K562 (cell line): Measurements from ENCODE around the gene FKRP. TPM values are rescaled to one million over a fixed set of nuclear protein-coding genes. Genes with fewer than 3 reads are reported as not detected.

Source experiments
- BCL6 ChIP-seq: fragments of 250-450 bp; sonication (Bioruptor Pico); IDR thresholded peaks from 2 replicates; pipeline ENCODE4 v1.4.0; 2020
- FOXJ3 ChIP-seq: sonication (generic); formaldehyde crosslinking; IDR thresholded peaks from 2 replicates; pipeline ENCODE4 v1.4.0; 2020; ENCODE audit warnings: mild to moderate bottlenecking, missing genetic modification reagents
- HLTF ChIP-seq: fragments of 450-650 bp; IDR thresholded peaks from 2 replicates; pipeline ENCODE4 v1.6.1; 2016
- MCM3 ChIP-seq: fragments of 450-650 bp; IDR thresholded peaks from 2 replicates; pipeline ENCODE4 v1.6.1; 2016
- PHB2 ChIP-seq: fragments of 450-650 bp; IDR thresholded peaks from 2 replicates; pipeline ENCODE4 v1.6.1; 2017; ENCODE audit warnings: low read depth
- TAF7 ChIP-seq: fragments of 450-650 bp; IDR thresholded peaks from 2 replicates; pipeline ENCODE4 v1.6.1; 2016; ENCODE audit warnings: missing genetic modification characterization, missing compliant biosample characterization
- TARDBP ChIP-seq: fragments of 450-650 bp; IDR thresholded peaks from 2 replicates; pipeline ENCODE4 v1.6.1; 2016
- ZNF239 ChIP-seq: fragments of 250-450 bp; sonication (Bioruptor Pico); IDR thresholded peaks from 2 replicates; pipeline ENCODE4 v1.4.0; 2020; ENCODE audit warnings: mild to moderate bottlenecking
- polyA plus RNA-seq, 8 experiments: library from polyadenylated mRNA; depleted of rRNA in 4 of 8; stranded (reverse) in 5 of 8; unstranded in 3 of 8; fragments of >200 nt; fragmentation: Nextera tagmentation in 2 of 8; fragmentation: Illumina TruSeq in 1 of 8; extraction: Ambion mirVana in 2 of 8; extraction: Trizol in 1 of 8; gene quantifications; 2 replicates each; pipeline versions ENCODE4 v1.2.1 to v1.2.3, GENCODE V29; 2011 to 2014; ENCODE audit warnings: inconsistent platforms in 1 of 8, missing spikeins in 1 of 8
- total RNA-seq, 7 experiments: library from RNA; depleted of rRNA in 6 of 7; stranded (reverse); fragments of >200 nt in 6 of 7; fragmentation: Illumina TruSeq in 2 of 7; extraction: Trizol in 2 of 7; gene quantifications; 2 replicates each; pipeline versions ENCODE4 v1.2.1 to v1.2.3, GENCODE V29; 2011 to 2021; ENCODE audit warnings: low replicate concordance in 1 of 7
- TF ChIP-seq, protein P1 (sequence below): IDR thresholded peaks from 2 replicates; pipeline ENCODE4 v1.6.1; 2012; ENCODE audit warnings: low read depth, low read length, improper control_type of control experiment, borderline replicate concordance
- TF ChIP-seq, protein P2 (sequence below): fragments of 450-650 bp; IDR thresholded peaks from one replicate; pipeline ENCODE4 v1.6.1; 2018; ENCODE audit warnings: mild to moderate bottlenecking, moderate library complexity; ENCODE audit not compliant: partially characterized antibody
- TF ChIP-seq, protein P3 (sequence below): sonication (generic); formaldehyde crosslinking; IDR thresholded peaks from 2 replicates; pipeline ENCODE4 v1.8.1; 2023; ENCODE audit warnings: mild to moderate bottlenecking, missing genetic modification reagents

The FKRP gene
- total and polyA plus RNA-seq, 9 of the 15 experiments (the other 6 are each of a cell fraction or from before 2014, with no cell fraction given), result 0.68 to 16.1 (median 6.5) TPM

DNA sequence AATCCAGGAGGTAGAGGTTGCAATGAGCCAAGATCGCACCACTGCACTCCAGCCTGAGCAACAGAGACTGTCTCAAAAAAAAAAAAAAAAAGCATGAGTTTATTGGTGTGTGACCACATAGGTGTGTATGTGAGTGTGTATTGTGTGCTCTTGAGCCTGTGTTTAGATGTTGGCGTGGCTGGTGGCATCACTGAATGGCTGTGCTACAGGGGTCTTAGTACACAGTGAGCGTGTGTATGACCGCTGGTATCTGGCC lies 40.1 kb downstream of the FKRP start (continued):
- TF ChIP-seq HLTF (0 out of 2 replicates have a peak, but pooled peaks have one; percentile 63), TAF7 (tag) (no peak), BCL6 (CRISPR knock-in tag) (no peak), FOXJ3 (no peak), PHB2 (no peak), TARDBP (no peak), ZNF239 (CRISPR knock-in tag) (no peak), MCM3 (no peak)
- TF ChIP-seq, protein P1, sequence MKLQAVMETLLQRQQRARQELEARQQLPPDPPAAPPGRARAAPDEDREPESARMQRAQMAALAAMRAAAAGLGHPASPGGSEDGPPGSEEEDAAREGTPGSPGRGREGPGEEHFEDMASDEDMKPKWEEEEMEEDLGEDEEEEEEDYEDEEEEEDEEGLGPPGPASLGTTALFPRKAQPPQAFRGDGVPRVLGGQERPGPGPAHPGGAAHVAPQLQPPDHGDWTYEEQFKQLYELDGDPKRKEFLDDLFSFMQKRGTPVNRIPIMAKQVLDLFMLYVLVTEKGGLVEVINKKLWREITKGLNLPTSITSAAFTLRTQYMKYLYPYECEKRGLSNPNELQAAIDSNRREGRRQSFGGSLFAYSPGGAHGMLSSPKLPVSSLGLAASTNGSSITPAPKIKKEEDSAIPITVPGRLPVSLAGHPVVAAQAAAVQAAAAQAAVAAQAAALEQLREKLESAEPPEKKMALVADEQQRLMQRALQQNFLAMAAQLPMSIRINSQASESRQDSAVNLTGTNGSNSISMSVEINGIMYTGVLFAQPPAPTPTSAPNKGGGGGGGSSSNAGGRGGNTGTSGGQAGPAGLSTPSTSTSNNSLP, result no peak
- TF ChIP-seq, protein P2, sequence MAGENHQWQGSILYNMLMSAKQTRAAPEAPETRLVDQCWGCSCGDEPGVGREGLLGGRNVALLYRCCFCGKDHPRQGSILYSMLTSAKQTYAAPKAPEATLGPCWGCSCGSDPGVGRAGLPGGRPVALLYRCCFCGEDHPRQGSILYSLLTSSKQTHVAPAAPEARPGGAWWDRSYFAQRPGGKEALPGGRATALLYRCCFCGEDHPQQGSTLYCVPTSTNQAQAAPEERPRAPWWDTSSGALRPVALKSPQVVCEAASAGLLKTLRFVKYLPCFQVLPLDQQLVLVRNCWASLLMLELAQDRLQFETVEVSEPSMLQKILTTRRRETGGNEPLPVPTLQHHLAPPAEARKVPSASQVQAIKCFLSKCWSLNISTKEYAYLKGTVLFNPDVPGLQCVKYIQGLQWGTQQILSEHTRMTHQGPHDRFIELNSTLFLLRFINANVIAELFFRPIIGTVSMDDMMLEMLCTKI, result no peak
- TF ChIP-seq, protein P3, sequence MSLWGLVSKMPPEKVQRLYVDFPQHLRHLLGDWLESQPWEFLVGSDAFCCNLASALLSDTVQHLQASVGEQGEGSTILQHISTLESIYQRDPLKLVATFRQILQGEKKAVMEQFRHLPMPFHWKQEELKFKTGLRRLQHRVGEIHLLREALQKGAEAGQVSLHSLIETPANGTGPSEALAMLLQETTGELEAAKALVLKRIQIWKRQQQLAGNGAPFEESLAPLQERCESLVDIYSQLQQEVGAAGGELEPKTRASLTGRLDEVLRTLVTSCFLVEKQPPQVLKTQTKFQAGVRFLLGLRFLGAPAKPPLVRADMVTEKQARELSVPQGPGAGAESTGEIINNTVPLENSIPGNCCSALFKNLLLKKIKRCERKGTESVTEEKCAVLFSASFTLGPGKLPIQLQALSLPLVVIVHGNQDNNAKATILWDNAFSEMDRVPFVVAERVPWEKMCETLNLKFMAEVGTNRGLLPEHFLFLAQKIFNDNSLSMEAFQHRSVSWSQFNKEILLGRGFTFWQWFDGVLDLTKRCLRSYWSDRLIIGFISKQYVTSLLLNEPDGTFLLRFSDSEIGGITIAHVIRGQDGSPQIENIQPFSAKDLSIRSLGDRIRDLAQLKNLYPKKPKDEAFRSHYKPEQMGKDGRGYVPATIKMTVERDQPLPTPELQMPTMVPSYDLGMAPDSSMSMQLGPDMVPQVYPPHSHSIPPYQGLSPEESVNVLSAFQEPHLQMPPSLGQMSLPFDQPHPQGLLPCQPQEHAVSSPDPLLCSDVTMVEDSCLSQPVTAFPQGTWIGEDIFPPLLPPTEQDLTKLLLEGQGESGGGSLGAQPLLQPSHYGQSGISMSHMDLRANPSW (CRISPR knock-in tag), result no peak
